Stimulated activated CD8-positive, alpha-beta memory T cell treated with anti-CD3 and anti-CD28 coated beads, Interleukin-4, amount 100 ng/mL, for 48 hours (primary cell): ENCODE data around the gene GALNT10.

Experiments used
- DNase-seq: peaks from one replicate; pipeline ENCODE4 v3.0.0-alpha.2; 2020

Gene GALNT10

GRCh38 chr5:154203798-154204578, 13.5 kb downstream of the GALNT10 start:
- DNase-seq: no peak

- DNase-seq: no peak
These were observed 15.0 kb downstream of the GALNT10 start for GRCh38 chr5:154205441-154206117.

GRCh38 chr5:154206311-154206710, 15.8 kb downstream of the GALNT10 start:
- no peak for DNase-seq

- DNase-seq: no peak
These were observed 16.7 kb downstream of the GALNT10 start for GRCh38 chr5:154207204-154207603.

GRCh38 chr5:154209591-154210081, 19.1 kb downstream of the GALNT10 start:
- no peak for DNase-seq

- no peak for DNase-seq
These were observed 19.6 kb downstream of the GALNT10 start for GRCh38 chr5:154210163-154210562.

GRCh38 chr5:154211641-154212390, 21.3 kb downstream of the GALNT10 start:
- no peak for DNase-seq

- DNase-seq: no peak
These were observed 23.1 kb downstream of the GALNT10 start for GRCh38 chr5:154213592-154213991.

- no peak for DNase-seq
These were observed 24.0 kb downstream of the GALNT10 start for GRCh38 chr5:154214371-154215106.

- no peak for DNase-seq
These were observed 25.2 kb downstream of the GALNT10 start for GRCh38 chr5:154215571-154216325.

GRCh38 chr5:154217462-154217861, 26.9 kb downstream of the GALNT10 start:
- no peak for DNase-seq

- DNase-seq: no peak
These were observed 28.3 kb downstream of the GALNT10 start for GRCh38 chr5:154218786-154219185.

- no peak for DNase-seq
These were observed 30.1 kb downstream of the GALNT10 start for GRCh38 chr5:154220625-154221024.

GRCh38 chr5:154221371-154221896, 30.9 kb downstream of the GALNT10 start:
- peak; percentile 51 for DNase-seq

- no peak for DNase-seq
These were observed 31.9 kb downstream of the GALNT10 start for GRCh38 chr5:154222414-154222813.

- DNase-seq: no peak
These were observed 32.8 kb downstream of the GALNT10 start for GRCh38 chr5:154223320-154223719.

- DNase-seq: no peak
These were observed 36.6 kb downstream of the GALNT10 start for GRCh38 chr5:154227090-154227489.

GRCh38 chr5:154228696-154229095, 38.2 kb downstream of the GALNT10 start:
- DNase-seq: no peak

- DNase-seq: no peak
These were observed 40.0 kb downstream of the GALNT10 start for GRCh38 chr5:154230526-154230925.

- no peak for DNase-seq
These were observed 44.0 kb downstream of the GALNT10 start for GRCh38 chr5:154234551-154234950.

GRCh38 chr5:154236011-154236410, 45.5 kb downstream of the GALNT10 start:
- no peak for DNase-seq
